Measurements from ENCODE around the gene MIAT. TPM values are rescaled to one million over a fixed set of nuclear protein-coding genes. Genes with fewer than 3 reads are reported as not detected.

Gene MIAT
- polyA plus RNA-seq, 5 donors, result 1.8 to 4.4 (median 2.5) TPM

DNA sequence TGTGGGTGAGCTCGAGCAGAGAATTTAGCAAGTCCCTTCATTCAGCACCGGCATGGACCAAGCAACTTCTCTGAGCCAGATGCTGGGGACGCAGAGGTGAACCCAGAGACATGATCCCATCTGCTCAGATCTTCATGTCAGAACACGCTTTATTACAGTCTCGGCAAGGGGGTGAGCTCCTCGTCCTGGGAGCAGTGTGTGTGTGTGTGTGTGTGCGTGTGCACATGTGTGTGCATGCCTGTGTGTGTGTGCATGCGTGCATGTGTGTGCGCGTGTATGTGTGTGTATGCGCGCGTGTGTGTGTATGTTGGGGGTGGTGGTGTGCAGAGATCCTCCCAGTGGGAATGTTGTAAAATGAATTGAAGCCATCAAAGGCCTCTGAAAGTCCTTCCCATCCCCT, 9.8 kb downstream of the MIAT start:
- no peak for DNase-seq

DNA sequence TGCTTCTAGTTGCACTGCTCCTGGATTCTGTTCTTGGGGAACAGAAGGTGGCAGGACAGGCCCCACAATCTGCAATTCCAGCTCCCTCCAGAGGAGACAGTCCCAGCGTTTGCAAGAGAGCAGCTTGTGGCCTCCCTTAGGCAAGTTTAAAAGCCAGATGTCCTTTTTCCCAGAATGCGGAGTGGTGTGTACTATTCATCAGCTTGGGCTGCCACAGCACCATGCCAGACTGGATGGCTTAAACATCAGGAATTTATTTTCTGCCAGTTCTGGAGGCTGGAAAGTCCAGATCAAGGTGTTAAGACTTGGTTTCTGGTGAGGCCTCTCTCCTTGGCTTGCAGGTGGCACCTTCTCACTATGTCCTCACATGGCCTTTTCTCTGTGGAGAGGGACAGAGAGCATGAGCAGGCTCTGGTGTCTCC, 11.7 kb downstream of the MIAT start:
- DNase-seq, result no peak

DNA sequence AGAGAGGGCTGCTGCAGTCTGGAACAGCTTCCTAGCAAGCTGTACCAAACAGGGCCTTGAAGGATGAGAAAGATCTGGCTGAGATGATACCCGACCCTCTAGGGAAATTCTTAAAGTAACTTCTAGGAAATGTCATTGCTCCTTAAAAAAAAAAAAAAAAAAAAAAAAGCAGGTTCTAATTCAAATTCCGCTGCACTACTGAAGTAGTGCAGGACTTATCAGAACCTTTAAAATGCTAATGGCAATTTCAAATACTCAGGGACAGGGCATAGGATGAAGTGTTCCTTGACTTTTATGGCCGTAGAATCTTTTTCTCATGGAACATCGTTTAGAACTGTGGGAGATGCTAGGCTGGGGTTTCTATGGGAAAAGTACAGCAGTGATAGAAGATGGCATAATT, 13.1 kb downstream of the MIAT start:
- DNase-seq, result no peak

DNA sequence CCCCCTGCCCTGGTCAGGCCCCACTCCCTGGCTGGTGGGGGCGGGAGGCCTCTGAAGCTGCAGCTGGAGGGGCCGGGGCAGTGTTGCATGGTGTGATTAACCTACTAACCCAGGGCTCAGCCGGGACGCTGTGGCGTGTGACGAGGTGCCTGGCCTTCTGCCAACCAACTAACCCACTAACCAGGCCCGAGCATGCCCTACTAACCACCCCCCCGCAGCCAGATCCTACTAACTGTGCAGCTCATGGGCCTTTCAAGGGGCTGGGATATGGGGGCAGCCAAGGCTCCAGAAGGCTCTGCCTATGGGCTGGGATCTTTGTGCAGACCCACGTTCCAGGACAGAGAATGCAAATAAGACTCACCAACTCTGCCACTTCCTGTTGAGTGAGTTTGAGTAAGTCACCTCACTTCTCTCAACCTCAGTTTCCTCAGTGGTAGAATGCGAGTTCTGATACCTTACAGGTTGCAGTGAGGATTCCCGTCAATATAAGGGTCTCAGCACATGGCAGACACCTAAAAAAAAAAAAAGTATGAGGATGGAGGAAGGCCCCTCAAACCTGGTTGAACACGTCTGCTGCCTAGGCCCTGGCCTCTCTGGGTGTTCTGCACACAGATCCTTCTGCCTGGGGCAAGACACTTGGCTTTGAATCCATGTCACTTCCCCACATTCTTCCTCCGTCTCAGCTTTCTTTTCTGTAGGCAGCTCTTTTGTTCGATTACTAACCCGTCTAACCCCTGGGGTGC, 14.1 kb downstream of the MIAT start:
- DNase-seq, result no peak

DNA sequence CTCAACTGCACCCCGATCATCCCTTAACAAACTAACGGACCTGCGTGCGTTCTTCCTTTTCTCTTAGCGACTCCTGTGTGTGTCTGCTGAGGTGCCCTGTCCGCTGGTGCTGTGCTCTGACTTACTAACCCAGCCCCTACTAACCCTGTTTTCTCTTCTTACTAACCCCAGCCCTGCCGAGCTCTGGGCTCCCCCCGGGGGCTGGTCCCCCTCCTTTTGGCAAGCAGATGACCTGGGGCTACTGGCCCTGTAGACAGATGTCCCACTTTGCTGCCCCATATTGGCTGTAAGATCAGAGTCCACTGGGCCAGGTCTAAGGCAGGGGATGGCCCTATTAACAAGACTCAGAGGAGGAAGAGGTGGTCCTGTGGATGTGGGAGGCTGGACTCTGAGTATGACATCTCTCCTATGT, 14.7 kb downstream of the MIAT start:
- DNase-seq, result no peak

DNA sequence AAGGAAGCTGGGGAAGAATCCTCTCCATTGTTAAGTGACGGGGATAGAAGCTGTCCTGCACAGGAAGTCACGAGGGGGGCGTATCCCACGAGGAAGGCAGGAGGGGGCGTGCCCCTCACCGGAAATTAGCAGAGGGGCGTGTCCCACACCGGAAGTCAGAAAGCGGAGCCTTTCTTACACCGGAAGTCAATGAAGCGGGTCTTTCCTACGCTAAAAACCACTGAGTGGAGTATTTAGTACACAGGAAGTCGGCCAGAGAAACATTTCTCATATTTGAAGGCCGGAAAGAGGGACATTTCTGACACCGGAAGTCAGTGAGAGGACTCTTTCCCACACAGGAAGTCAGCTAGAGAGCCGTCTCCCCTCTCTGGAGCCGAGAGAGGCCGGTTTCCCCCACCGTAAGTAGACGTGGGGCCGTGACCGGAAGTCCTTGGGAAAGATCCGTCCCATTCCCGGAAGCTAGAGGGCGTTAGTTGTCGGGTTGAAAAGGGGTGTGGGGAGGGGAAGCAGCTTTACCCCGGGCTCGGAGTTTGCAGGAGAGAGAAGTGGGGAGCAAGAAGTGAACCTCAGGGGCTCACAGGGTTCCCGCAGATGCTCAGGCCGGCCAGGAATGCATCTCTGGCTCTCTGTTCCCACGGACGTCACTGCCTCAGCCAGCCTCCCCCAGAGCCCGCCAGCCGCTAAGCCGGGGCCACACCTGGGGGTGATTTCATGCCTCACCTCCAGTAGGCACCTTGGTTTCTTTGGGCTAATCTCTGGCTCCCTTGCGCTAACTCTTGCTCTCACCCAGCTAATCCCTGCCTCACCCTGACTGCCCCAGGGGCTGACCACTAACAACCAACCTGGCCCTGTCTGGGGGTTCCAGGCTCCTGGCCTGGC, 15.4 kb downstream of the MIAT start:
- peak; percentile 93 to 94 for DNase-seq

DNA sequence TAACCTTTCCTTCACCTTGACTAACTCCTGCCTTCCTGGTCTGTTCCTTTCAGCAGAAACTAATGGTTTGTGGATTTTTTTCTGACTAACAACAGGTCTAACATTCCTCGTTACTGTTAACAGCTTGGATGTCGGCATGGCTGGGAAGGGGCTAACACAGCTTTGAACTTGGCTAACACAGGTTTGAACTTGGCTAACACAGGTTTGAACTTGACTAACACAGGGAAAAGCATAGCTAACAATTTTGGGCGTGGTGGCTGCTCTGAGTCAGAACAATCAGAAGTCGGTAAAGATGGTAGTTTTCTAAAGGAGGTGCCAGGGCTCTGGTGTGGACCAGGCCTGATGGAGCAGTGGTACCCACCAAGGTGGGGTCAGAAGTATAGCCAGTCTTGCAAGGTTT, 16.1 kb downstream of the MIAT start:
- no peak for DNase-seq

DNA sequence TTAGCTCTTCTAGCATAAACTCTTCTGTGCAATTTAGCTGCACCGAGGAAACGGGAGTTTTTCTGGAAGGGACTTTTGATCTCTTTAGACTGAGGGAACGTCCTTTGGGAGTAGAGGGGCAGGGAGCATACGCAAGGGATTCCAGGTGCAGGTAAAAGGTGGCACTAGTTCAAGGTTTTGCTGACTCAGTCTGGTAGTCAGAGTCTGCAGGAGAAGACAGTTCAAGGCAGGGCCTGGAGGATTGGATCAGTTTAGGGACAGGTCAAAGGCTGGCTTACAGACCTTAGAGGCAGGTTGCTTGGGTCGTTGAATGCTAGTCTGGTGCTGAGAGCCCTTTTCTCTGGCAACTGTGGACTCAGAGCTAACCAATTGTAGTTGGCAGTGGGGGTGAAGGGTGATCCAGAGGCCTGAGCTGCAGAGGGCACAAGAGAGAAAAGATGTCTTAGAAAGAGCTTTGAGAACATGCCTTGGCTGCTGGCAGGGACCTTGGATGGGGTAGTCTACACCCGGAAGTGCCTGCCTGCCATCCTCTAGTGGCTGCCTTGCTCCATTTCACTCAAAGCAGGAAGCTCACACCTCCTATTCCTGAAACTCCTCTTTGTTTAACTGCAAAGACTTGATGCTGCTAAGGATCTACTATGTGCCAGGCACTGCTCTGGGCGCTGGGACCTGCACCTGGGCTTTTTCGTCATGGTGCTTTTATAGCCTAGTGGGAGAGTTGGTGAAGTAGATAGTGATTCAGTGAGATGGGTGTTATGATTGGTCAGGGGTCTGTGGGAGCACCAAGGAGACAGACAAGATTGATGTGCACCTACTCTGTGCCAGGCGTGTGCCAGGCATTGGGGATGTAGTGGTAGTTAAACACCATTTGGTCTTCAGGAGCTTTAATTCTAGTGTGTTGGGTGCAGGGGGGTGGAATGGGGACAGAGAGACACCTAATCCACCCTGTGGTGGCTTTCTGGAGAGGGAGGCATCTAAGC, 17.1 kb downstream of the MIAT start:
- no peak for DNase-seq

DNA sequence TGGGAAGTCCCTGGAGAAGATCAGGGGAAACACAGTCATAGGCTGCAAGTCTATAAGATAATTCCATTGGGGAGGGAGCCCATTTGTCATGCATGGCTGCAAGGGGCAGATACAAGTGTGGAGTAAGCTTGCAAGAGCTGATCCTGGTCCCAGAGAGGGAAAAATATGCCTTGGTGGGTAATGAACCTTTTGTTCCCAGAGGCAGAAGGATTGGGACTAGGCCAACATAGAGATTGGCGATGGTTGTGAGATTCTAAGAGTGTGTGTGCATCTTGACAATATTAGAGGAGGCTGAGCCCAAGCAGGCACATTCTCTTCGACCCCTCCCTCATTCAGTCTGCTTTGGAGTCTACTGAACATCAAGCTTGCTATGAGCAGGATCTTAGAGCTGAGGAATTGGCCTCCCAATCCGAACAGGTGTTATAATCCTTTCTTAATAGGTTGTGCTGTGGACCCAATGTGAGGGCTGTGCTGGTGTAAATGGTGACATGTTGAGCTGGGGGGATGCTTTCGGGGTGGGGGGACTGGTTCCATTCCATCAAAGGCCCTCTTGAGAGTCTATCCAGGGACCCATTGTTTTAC, 18.4 kb downstream of the MIAT start:
- DNase-seq, result no peak

DNA sequence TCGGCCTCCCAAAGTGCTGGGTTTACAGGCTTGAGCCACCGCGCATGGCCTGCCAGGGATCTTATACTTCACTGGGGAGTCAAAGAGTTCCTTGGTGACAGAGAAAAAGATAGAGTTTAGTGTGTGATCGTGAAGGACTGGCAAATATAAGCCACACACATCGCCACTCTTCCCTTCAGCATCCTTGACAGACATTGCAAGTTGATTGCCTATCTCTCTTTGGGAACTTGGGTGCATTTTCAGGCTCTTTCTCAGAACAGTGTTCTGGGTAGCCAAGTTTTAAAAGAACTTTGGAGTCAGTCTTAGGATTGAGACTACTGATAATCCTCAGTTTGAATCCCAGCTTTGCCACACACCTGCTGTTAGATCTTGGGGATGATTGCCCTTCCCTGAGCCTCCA, 19.8 kb downstream of the MIAT start:
- no peak for DNase-seq

DNA sequence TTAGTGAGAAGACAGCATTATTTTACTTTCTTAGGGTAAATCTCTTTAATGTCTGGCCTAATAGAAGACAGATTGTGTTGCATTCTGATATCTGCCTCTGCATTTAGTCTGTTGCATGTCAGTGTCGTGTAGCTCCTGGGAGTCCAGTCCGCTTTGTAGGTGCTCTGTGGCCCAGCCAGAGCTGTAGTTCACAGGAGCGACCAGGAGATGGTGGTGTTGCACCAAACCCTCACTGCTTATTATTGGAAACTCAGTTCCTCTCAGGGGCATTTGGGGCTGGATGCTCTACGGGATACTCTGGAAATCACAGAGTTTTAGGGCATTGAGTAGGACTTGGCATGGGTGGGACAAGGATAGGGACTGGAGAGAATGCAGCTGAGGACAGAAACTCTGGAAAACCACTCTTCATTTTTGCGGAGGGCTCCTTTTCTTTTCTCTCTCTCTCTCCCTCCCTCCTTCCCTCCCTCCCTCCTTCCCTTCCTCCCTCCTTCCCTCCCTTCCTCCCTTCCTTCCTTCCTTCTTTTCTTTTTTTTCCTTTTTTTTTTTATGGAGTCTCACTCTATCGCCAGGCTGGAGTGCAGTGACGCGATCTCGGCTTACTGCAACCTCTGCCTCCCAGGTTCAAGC, 21.7 kb downstream of the MIAT start:
- peak; percentile 44 to 62 for DNase-seq

DNA sequence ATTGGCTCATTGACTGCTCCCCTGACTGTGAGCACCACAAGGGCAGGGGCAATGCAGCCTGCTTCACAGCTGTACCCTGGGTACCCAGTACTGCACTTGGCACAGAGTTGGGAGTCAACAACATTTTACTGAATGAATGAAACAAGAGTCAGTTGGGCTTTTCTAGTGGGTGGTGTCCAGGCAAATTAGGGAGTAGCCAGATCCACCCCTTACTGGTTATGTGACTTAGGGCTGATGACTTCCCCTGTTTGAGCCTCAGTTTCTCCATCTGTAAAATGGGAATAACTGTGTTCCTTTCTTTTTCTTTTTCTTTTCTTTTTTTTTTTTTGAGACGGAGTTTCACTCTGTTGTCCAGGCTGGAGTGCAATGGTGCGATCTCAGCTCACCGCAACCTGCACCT, 23.1 kb downstream of the MIAT start:
- no peak for DNase-seq

DNA sequence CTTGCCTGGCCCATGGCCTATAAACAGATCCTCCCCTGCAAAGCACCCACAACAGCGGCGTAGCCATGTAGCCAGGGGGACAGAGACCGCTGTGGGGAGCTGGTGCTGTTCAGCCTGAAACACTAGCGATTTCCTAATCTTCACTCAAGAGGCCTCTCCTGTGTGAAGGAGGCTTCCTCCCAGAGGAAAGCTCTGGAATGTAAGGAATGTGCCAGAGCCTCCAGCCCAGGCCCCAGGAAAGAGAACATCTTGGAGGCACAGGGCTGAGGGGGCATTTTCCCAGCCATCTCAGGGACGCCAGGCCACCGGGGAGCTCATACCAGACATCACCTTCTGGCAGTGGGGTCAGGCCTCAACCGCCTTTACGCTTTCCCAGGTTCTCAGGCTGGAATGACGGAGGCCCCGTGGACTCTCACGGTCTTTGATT, 24.0 kb downstream of the MIAT start:
- no peak for DNase-seq

DNA sequence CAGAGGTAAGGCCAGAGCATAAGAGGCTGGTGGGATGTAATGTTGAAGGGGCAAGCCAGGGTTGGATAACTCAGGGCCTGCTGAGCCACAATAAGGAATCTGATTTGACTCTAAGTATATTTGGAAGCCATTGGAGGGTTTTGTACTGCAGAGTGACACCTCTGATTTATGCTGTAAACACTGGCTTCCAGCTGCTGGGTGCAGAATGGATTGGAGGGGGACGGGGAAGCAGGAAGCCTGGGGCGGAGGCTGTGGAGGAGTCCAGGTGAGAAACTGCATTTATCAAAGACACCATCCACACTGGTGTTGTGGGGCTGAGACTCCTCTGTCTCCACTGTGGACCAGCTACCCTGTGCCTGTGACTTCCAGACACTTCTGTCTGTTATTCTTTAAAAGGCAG, 26.8 kb downstream of the MIAT start:
- DNase-seq, result no peak

DNA sequence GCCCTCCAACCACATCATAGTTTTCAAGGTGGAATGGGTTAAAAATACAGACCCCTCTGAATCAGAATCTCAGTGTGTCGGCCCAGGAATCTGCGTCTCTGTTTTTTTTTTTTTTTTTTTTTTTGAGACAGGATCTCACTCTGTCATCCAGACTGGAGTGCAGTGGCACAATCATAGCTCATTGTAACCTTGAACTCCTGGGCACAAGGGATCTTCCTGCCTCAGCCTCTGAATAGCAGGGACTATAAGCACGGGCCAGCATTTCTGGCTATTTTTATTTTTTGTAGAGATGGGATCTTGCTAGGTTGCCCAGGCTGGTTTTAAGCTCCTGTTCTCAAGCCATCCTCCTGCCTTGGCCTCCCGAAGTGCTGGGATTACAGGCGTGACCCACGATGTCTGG, 28.2 kb downstream of the MIAT start:
- DNase-seq, result no peak

DNA sequence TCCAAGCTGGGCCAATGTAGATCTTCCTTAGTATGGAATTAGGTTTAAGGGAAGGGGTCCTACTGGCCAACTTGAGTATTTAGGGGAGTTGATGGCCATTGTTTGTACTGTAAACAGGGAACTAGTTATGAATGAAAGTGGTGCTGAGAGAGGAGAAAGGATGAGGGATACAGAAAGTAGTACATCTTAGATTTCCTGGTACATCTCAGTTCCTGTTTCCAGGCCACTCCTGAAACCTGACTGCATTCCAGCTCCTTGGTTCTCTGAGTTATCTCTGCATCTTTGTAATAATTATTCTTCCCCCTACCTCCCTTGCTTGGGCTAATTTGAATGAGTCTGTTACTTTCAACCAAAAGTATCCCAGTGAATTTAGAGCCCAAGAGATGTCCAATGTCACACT, 30.1 kb downstream of the MIAT start:
- DNase-seq, result no peak

DNA sequence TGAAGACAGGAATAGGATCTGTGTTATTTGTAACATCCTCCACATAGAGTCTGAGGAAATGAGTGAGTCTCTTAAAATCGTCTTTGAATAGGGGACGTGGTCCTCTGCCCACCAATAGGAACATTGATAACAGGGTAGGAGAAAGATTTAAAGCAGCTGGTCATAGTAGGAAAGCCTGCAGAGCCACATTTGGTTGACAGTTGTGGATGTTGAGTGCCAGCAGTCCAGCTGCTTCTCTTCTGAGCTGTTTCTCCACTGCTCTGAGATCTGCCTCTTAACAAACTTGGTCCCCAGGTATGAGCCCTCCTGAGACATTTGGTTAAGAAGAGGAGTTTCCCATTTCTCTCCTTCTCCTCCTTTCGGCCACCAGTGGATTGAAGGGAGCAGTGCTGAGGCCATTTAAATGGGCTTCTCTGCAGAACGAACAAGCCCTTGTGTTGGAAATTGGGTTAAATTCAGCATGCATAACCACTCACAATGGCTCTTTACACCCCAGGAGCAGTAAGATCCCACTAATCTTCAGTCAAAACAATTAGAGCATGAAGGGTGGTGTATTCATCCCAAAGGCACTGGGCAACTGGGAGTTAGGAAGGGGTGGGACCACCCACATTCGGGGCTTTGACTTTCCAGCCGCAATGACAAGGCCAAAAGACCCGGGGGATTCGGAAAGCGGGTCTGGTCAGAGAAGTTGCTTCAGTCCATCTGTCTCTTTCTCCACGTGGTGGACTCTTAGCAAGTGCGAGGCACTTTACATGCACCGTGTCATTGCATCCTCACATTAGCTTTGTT, 32.3 kb downstream of the MIAT start:
- peak; percentile 58 to 62 for DNase-seq

DNA sequence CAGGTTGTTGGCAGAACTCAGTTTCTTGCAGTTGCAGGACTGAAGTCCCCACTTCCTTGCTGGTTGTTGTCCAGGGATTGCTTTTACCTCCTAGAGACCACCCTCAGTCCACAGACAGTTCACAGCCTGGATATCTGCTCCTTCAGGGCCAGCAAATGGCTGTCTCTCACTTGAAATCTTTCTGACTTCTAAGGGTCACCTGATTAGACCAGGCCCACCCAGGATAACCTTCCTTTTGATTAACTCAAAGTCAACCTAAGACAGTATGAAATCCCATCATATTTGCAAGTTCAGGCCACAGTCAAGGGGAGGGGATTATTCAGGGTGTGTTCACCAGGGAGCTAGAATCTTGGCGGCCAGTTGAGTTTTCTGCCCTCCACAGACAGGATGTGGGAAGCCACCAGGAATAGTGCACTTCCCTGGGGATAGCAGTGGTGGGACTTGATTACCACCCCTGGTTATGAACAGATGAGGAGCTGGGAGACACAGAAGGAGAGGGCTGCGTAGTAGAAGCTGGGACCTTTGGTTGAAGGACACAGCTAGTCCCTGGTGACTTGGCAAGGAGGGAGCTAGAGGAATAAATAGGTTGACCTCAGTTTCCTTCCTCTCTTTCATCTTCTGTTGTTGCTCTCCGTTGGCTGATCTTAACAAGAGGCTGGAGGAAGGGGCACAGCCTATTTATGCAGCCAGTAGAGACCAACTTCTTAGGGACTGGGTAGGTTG, 33.4 kb downstream of the MIAT start:
- no peak for DNase-seq

DNA sequence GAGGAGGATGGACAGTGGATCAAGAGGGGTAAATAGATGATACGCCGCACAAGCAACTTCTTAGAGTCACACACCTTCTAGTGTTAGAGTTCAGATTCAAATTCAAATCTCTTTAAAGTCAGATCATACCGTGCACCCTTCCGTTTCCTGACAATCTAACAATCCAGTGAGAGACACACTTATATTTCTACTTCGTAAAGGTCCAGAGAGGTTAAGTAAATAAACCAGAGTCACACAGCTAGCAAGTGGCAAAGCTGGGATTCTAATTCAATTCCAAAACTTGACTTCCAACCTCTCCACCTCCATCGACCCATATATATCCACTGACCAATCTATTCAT, 34.0 kb downstream of the MIAT start:
- DNase-seq, result no peak

DNA sequence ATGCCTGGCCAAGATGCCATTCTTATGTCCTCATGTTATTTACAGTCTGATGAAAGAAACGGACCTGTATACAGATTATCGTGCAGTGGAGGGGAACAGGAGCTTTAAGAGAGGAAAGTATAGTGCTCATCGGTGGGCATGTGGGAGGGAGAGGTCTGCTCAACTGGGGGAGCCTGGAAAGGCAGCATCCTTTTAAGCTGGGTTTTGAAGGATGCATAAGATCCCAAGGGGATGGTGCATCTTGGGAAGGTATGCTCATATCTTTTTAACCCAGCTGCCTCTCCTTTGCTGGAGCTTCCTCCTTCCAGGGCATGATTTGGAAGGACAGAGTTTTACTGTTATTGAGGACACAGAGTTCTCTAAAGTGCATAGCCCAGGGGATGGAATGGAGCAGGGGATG, 34.8 kb downstream of the MIAT start:
- DNase-seq, result no peak

Data from right lung (tissue), 5 donors.